Loucy (cell line): ENCODE measurements around the gene LHX5.

Experiments
- CTCF ChIP-seq: fragments of 200-600 bp; sonication (generic); conservative IDR thresholded peaks from 2 replicates; pipeline ENCODE4 v1.5.1; 2014; ENCODE audit warnings: mild to moderate bottlenecking, antibody characterized with exemption, low read length
- EZH2phosphoT487 ChIP-seq: fragments of 200-600 bp; IDR thresholded peaks from 2 replicates; pipeline ENCODE4 v1.6.1; 2018; ENCODE audit warnings: antibody characterized with exemption, mild to moderate bottlenecking, moderate library complexity, borderline replicate concordance

- TF ChIP-seq CTCF: peak; percentile 64
- no peak for TF ChIP-seq EZH2phosphoT487
These were observed 10.0 kb downstream of the LHX5 start for GRCh38 chr12:113461666-113462065.
